GM21529 (cell line): ENCODE data around the gene LYST.
"Not testable (repeated sequence)": the region's sequence is repeated elsewhere in the genome, so short reads cannot be mapped to it uniquely, and the experiment has no call there.

ENCODE experiments used
- ATAC-seq: cut with Tn5 transposase; IDR thresholded peaks from one replicate; pipeline ENCODE4 v1.9.1; 2021; ENCODE audit not compliant: unreplicated experiment

The LYST gene

DNA sequence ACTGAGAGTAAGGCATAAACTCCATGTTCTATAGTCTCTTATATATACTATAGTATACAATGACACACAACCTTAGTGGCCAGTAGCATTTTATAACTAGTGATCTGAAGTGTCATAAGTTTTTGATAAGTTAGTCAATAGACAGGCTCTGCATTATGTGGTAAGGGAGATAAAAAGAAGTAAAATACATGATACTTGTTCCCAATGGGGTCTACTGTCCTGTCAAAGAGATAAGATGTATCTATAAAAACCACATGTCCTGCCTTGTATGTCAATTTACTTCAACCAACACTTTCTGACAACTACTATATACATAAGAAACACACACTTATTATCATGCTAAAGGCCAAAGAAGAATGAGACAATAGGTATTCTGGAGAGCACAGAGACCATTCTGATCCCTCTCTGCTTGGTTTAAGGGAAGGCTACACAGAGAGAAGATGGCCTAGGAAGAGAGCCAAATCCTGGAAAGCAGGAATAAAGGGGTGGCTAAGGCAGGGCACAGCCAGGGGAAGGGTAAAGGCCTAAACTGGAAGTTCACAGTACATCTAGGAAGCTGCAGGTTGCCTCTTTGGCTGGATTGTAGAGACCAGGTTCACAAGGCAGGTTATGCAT, 91.4 kb downstream of the LYST start:
- ATAC-seq, result no peak

DNA sequence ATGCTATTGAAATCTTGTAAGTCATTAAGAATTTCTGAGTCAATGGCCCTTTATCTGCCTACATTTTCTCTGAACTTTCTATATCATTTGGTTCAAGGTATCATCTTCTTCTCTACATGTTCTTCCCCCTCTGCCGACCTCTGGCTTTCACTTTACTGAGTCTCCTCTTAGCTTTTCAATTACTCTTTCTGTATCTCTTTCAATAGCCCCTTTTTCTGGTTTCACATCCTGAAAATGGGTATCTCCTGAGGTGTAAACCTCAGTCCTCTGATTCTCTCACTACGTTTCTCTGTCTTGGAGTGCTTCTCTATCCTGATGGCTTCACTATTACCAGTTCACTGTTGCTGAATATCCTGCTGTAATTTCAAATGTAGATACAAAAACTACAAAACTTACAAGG, 98.9 kb downstream of the LYST start:
- peak; percentile 98 for ATAC-seq

DNA sequence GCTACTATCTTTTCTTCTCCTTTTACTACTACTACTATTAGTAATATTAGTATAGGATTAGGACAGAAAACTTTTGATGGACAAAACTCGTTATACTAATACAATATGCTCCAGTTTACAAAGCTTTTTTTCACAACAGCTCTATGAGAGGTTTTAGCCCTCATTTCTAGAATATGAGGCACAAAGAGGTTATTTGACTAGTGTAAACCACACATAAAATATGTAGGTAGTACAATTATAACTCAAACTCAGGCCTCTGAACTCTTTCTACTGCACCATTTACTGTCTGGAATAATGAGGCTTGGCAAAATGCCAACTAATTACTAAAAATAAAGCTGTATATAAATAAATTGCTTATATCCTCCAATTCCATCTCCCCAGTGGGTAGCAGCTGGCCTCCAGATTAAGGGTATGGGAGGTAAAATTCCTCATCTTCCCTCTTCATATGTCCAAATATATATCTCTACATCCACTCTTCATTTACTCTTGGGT, 99.9 kb downstream of the LYST start:
- ATAC-seq, result no peak

DNA sequence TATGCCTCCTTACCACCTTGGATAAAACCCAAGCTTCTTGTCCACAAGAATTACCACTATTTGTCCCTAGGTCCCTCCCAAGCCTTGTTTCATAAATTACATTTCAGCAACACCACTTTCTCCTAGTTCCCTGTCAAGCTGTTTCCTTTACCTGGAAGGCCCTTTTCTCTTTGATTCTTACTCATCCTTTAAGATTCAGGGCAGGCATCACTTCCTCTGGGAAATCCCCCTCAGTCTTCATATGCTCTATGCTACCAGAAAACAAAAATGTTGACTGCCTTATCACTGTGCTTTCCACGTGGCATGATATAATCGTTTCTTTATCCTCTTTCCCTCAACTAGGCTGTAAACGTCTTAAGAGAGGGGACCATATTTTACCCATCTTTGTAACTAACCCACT, 102.7 kb downstream of the LYST start:
- peak; percentile 44 for ATAC-seq

DNA sequence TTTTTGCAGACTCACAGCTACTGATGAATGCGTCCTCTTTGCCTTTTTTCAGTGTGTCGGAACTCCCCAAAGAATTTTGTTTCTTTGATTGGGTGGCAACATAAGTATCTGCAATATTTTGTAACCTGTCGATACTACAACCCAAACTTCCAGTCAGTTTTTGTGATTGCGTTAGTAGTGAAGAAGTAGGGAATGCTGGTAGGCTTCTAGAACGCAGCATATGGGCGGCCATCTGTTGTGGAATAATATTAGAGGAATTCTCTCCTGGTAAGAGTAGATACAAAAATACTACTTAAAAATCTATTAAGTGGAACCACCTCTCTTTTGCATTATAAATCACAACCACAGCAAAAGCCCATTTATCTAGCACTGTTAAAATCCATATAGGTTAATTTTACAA, 107.4 kb downstream of the LYST start:
- ATAC-seq, result no peak

DNA sequence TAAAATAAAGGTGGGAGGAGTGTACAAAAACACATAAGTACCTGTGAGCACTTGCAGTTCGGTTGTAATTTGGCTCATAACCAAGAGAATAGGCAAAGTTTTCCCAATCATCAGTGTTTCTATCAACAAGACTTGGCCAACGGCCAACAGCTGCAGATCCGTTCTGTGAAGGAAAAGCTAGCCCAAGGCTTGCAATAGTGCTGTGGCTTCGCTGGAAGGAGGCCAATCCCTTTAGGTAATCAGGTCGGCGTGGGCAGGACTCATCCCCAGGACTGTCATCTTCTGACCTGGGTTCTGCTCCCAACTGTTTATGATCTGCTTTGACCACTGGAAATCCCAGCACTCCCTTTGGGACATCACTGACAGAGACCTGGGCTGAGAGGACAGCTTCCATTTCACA, 107.8 kb downstream of the LYST start:
- no peak for ATAC-seq

DNA sequence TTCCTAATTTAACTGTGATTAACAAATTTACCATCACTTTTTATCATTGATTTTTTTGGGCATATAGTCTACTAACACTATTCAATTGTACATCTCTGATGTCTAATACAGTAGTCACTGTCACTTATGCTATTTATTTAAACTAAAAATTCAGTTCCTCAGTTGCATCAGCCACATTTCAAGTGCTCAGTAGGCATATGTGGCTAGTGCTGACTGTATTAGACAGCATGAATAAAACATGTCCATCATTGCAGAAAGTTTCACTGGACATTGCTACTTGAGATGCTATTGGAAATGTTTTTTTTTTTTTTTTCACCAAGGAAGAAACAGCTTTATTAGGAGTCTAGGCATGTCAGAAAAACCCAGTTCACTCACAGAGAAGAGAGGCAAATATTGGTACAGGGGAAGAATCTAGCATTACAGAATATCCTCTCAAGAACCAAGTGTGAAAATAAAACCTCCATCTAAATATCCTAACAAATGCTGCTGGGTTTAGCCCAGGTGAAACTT, 109.1 kb downstream of the LYST start:
- no peak for ATAC-seq

DNA sequence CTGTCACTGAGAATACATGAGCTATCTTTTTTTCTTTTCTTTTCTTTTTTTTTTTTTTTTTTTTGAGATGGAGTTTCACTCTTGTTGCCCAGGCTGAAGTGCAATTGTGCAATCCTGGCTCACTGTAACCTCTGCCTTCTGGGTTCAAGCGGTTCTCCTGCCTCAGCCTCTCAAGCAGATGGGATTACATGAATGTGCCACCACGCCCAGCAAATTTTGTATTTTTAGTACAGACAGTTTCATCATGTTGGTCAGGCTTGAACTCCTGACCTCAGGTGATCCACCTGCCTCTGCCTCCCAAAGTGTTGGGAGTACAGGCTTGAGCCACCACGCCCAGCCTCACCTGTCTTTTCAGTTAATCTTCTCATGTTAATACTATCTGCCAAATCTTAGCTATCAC, 112.5 kb downstream of the LYST start:
- ATAC-seq, result not testable (repeated sequence)

DNA sequence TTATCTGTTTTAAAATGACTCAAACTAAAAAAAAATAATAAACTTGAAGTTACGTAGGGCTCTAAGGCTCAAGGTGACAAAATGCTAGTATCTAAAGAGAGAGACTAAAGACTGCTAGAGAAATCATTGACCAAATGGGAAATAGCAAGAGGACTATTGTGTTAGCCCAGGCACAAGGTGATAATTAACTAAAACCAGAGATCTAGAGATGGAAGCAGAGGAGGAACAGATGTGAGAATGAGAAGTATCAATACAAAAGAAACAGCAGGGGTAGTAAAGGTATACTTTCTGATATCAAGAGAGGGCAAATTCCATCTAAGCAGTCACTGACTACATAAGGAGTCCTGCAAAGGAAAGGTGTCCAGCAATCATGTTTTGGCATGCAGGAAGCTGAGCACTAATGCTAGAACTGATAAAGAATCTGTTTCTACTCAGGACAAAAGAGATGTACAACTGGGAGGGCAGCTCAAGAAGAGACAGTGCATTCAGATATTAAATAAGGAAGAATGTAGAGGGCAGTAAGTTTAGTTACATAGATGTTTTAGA, 116.9 kb downstream of the LYST start:
- ATAC-seq, result no peak

DNA sequence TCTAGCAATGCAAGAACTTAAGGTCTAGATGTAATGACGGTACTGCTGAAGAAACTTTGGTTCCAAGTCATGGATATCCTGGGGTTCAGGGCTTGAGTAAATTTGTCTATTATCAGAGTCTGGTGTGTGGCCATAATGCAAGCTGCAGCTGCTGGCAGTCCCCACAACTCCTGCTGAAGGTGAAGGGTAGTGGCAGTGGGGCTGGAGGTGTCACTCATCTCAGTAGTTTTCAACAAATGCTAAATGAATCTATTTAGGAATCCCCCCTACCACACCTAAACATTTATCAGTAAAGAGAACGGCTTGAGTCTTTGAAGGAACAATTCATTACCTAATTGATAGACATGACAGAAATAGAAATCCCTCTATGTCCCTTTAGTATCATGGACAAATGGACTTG, 118.0 kb downstream of the LYST start:
- no peak for ATAC-seq

DNA sequence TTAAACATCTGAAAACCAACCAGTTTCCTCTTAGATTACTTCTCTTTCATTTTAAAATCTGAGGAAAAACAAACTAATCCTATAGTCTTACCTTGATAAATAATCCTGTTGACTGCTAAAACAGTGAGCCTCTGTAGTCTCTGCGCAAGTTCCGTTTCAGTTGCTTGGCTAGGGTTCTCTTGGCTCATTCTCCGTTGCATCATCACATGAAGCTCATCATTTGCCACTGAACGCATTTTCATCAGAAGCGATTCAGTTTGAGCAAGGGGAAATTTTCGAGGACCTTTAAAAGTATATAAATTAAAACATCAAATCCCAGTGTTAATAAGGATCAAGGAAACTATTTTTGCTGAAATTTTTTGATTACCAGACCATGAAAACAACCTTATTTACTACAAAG, 120.5 kb downstream of the LYST start:
- no peak for ATAC-seq

DNA sequence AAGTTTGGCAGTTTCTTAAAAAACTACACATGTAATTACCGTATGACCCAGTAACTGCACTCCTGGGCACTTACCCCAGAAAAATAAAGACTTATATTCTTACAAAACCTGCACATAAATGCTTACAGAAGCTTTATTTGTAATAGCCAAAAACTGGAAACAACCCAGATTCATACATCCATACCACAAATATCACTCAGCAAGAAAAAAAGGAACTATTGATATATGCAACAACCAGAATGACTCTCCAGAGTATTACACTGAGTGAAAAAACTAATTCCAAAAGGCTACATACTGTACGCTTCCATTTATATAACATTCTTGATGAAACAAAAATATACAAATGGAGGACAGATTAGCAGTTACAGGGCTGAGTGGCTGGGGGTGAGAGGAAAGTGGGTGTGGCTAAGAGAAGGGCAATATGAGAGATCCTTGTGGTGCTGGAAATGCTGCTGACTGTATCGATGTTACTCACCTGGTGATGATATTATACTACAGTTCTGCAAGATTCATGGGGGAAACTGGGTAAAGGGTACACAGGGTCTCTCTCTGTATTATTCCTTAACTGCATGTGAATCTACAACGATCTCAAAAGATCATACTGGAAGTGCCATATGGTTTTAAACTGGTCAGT, 121.1 kb downstream of the LYST start:
- ATAC-seq, result no peak

DNA sequence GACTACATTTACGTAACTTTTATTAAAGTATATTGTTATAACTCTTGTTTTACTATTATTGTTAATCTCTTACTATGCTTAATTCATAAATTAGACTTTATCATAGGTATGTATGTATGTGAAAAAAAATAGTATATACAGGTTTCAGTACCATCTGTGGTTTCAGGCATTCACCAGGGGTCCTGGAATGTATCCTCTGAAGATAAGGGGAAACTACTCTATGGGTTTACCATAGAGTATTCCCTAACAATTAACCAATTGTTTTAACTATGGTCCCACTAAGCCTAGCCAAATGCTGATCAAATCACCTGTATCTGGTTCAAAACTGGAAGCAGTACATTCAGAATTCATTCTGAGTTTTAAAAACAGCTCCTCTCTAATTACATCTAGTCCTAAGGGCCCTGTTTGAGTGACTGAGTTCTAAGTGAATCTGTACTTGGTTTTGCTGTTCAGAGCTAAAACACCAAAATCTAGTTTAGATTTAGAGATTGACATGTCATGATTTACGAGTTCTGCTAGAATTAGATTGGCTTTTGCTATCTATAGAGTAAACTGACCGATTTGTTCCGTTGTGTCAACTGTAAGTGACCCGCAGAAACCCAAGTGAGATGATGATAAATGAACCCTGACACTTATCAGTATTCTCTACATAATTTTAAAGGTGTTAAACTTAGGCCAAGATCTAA, 123.6 kb downstream of the LYST start:
- no peak for ATAC-seq

DNA sequence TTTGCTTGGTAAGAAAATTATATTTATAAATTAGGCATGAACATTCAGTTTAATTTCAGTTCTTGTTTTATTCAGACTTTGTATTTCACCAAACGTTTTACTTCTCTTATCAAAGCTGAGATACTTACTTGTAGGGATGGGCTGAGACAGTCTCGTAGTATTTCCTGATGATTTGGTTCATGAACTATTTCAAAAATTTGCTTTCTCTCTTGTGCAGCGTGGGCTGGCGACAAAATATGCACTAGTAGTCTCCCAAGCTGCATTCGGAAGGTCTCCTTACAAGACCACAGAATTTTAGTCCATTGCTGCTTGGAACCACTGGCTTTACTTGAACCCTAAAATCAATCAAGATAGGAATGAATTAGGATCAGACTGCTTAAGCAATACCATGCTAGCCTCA, 125.4 kb downstream of the LYST start:
- no peak for ATAC-seq

DNA sequence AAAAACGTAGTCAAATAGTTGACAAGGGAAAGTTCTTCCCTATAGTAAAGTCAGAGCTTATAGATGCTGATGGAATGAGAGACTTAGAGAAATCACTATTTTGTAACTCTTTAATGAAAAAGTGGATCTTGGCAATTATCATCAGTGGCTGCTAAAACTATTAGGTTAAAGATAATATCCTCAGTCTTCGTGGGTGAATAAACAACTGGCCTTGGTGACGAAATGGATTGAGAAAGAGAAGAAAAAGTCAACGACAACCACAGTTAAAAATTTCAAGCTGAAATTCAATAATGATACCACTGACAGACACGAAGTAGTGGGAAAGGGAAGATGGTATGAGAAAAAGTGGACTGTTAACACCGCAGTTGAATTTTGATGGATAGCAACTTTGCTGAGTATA, 127.1 kb downstream of the LYST start:
- no peak for ATAC-seq

DNA sequence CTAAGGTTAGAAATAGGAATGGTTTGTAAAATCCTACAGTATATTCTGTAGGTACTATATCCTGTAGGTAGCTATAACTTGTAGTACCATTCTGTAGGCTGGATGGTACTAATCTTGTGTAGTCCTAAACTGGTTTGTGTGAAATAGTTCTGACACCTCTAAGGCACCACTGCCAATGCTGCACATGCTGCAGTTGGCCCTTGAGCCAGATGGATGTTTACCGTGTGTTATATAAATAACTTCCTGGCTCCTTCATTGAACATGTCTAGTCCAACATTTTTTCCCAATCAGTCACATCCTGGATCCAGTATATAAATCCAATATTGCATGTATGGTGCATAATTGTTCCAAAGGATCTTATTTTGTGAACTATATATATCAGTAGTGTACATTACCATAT, 127.6 kb downstream of the LYST start:
- ATAC-seq, result no peak

DNA sequence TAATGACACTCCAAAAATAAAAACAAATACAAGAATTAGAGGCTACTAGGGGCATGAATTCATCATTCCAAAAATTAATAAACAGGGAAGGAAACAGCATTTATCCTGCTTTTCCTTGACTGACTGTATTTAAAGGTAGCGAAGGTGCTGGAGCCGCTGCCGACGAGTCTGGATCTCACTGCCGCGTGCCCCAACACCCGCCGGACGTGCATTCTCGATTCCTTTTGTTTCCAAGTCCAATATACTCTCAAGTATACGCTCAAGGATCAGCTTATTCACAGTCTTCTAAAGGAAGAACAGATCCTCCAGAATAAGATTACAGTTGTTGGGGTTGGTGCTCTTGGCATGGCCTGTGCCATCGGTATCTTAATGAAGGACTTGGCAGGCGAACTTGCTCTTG, 129.0 kb downstream of the LYST start:
- no peak for ATAC-seq

DNA sequence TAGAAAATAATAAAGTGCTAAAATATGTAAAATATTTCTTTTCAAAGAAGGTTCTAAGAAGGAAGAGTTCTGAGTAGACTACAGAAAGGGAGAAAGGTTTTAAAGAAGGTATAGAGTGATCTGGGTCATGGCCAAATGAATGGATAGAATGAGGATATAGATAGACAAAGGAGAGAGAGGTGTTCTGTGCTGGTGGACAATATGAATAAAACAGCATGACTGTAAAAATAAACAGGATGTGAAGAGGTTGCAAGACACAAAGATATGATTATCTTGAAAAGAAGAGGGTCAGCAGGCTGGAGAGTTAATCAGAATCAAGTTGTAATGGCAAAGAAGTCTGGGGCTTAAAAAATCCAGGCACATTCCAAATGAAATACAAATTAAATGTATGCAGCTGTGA, 130.4 kb downstream of the LYST start:
- no peak for ATAC-seq

DNA sequence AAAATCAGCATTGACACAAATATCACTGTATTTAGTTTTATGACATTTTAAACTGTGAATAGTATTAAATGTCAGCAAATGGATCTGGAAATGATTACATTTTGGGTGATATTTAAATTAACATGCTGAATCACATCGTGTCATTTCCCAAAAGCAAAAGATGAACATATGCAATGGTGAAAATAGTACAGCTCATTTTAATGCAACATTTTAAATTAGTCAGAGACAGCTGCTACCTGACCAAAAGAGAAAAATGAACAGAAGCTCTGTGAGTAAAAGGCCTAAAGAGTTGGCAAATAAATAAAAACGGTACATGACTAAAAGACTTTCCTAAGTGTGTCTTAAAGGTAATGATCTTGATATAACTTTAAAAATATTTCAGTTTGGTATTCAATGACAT, 131.1 kb downstream of the LYST start:
- ATAC-seq, result no peak

DNA sequence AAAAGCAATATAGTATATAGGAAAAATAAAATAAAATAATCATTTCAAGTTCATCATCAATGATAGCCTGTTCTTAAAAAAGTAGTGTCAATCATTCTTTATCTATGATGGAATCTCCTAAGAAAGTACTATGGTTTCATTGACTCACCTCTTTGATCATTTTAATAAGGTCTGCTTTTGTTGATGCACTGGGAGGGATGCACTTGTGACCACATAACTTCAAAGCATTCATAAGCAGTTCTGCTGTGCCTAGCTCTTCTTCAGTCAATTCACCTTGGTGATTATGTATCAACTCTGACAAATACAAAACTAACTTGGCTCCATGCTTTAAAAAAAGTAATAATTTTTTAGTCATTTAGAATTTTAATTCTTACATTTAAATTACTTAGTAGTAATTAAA, 132.4 kb downstream of the LYST start:
- ATAC-seq, result no peak

DNA sequence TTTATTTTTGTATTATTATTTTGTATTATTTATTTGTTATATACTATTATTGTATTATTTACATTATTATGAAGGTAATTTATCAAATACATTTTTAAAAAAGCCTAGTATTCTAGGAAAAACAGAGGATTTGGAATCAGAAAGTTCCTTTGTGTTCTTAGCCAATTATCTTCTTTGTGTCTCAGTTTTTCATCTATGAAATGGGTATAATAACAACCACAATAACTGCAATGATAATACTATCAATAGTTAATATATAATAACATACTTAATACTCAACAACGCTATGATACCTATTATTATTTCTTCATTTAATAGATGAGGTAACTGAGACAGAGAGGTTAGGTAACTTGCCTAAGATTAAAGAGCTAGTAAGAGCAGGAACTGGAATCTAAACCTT, 136.7 kb downstream of the LYST start:
- ATAC-seq, result no peak

DNA sequence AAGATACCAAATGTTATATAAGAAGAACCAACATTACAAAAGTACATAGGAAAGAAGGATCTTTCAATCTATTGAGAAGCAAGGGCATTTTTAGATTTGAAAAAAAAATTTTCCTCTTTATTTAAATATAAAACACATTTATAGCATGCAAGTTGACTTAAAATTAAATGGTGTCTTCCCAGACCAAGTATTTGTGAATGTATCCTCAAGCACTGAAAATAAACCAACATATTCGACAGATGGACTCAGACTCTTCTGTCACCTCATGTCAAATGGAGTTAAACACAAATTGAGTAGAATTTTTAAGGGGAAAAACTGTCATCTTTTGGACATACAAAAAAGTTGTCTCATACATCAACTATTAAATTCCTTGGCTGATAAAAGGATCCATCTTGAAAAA, 140.1 kb downstream of the LYST start:
- no peak for ATAC-seq
